Putamen (tissue), 1 donor: Measurements from ENCODE around the gene ASB13.

Experiments
- DNase-seq: peaks from one replicate; pipeline ENCODE4 v3.0.0-alpha.2; 2016; ENCODE audit warnings: low spot score

The ASB13 gene

DNA sequence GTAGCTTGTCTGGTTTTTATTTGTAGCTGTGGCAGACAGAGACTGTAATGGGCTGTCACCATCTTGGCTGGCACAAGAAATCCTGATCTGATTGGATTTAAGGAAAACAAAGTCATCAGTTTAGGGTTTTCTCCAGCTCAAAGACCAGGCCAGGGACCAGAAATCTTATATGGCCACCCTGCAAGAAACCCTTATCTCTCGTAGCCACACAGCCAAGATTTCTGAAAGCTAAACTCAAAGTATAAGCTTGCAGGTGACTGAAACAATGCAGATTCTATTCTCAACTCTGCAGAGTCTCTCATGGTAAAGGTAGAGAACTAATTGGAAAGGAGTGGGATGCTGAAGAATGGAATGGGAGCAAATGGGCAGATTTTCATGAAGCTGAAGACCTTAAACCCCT is 3.2 kb upstream of the ASB13 start:
- DNase-seq = no peak

GRCh38 chr10:5668429-5668828 is 2.0 kb upstream of the ASB13 start:
- DNase-seq = no peak

GRCh38 chr10:5666841-5667630 is 641 bp upstream of the ASB13 start:
- DNase-seq = no peak

DNA sequence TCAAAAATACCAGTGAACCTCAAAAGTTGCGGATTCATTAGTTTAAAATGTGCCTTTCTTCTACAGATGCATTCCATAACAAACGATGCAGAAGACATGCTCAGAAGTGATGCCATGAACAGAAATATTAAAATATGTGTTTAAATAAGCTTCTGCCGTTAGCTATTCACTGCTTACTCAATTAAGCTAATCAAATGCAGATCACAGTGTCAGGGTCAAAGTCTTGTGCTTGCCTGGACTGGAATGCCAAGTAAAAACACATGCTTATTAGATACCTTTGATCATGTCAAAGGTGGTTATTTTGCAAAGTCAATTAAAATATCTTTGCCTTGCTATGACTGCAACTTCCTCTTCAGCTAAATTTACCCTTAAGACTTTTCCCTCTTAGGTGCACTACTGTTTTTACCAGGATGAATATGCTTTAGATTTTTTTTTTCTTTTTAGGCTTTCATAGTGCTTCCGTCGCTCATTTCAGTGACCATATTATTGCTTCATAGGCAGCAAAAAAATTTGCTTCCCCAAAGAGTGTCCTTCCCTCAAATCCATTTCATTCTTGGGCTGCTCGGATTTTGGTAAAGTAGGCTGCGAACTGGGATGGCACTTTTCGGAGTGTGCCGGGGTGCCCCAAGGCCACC is 905 bp downstream of the ASB13 start:
- DNase-seq = no peak

GRCh38 chr10:5663692-5664427 is 2.5 kb downstream of the ASB13 start:
- DNase-seq = no peak

GRCh38 chr10:5662708-5663579 is 3.5 kb downstream of the ASB13 start:
- DNase-seq = no peak

GRCh38 chr10:5661043-5661442 is 5.4 kb downstream of the ASB13 start:
- no peak for DNase-seq

- DNase-seq = no peak
Measured at GRCh38 chr10:5659702-5660528, 6.5 kb downstream of the ASB13 start.

DNA sequence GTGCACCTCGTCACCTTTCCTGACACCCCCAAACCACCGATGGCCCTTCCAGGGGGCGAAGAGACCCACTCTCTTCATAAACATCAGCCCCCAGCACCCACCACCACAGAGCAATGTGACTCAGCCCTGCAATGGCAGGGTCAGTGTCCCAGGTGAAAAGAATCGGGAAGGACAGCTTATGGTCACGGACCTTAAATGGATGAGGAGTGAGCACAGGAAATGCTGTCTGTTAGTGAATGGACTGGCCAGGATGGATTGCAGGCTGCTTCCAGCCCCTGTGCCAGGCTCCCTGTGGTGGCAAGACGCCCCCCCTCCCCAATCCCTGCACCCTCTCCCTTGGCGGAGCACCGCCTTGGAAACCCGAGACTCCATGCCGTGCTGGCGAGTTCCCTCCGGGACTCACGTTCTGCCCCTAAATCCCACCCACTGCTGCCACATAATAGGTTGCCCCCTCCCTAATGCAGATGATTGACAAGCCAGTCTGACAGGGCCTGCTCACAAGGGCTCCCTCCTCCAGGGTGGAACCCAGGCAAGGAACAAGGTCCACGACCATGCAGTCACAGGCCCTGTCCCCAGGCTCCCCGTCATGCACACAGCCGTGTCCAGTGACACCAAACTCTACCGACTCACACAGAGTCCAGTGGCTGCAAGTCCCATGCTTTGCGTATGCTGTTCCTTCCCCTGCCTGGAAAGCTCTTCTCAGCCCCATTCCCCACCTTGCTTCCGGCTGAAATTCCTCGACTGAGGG is 7.3 kb downstream of the ASB13 start:
- DNase-seq = no peak

- DNase-seq = no peak
Measured at GRCh38 chr10:5656737-5657579, 9.4 kb downstream of the ASB13 start.

GRCh38 chr10:5655121-5655520 is 11.3 kb downstream of the ASB13 start:
- DNase-seq = no peak

DNA sequence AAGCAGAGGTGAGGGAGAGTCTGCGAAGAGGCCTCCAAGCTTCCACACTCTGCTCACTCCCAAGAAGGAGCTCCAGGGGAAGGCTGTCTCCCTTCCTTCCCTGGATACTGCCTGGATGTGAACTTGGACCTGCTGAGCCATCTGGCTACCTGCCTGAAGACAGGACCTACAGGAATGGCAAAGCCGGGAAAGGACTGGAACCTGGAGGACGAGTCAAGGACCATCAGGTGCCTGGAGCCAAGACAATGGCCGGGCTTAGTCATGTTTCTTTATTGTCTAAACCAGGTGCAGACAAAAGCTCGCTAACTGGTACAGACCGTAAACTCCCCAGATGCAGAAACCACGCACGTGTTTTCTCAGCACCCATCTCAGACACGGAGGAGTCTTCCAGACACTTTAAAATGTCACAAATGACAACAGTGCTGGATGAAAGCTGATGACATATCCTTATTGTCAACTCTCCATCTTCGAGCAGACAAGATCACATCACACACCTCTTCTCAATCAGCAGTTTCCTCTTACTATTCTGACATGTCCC is 12.1 kb downstream of the ASB13 start:
- DNase-seq = no peak

GRCh38 chr10:5652746-5653145 is 13.6 kb downstream of the ASB13 start:
- DNase-seq = no peak

- DNase-seq = no peak
Measured at GRCh38 chr10:5651388-5651764, 15.0 kb downstream of the ASB13 start.

GRCh38 chr10:5650664-5651387 is 15.6 kb downstream of the ASB13 start:
- DNase-seq = no peak

DNA sequence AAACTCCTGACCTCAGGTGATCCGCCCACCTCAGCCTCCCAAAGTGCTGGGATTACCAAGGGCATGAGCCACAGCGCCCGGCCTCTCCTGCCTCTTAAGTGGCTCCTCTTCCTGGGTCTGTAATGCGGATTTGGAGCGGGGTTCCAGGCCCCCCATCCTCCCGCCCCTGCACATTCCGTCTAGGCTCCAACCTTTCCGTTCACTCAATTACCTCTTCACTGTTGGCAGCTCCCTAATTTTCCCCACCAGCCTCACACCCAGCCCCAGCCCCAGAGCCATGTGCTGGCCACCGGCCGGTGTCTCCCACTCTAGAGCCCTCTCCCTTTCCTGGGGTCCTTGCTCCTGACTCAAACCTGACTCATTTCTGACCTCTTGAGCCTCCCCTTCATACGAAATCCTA is 16.6 kb downstream of the ASB13 start:
- DNase-seq = no peak

GRCh38 chr10:5648494-5649457 is 17.6 kb downstream of the ASB13 start:
- DNase-seq = no peak
